ENCODE data around the gene ZNF674. TPM values are rescaled to one million over a fixed set of nuclear protein-coding genes. Genes with fewer than 3 reads are reported as not detected.

ZNF674 gene
- polyA plus RNA-seq, 1 donor from 2014 or later, result 10.8 TPM

- no peak overlapping the region for H3K4me2 ChIP-seq (ENCODE audit: low read length)
- no peaks in the 10 kb centered on the region for H3K9me3 ChIP-seq (ENCODE audit: low read length)
- TF ChIP-seq EZH2 (IDR thresholded peaks at IDR 0.05; ENCODE audit: borderline replicate concordance, insufficient read depth, low read length, poor library complexity, severe bottlenecking) (no peak), RAD21 (conservative IDR thresholded peaks at IDR 0.05) (no peak), EP300 (conservative IDR thresholded peaks at IDR 0.05; ENCODE audit: poor library complexity, severe bottlenecking) (no peak), CTCF (IDR thresholded peaks at IDR 0.05; ENCODE audit: poor library complexity, severe bottlenecking) (no peak)
- H3F3A ChIP-seq (ENCODE audit: insufficient read depth, low read length, poor library complexity, severe bottlenecking), result no peaks in the 10 kb centered on the region
- H3K27me3 ChIP-seq (ENCODE audit: insufficient read depth, low read depth, low read length), result peaks cover 9% of the 10 kb centered on the region
- H3K79me2 ChIP-seq (replicated peaks; ENCODE audit: insufficient read depth, low read length), result no peaks in the 10 kb centered on the region
- no peak overlapping the region for H3K4me3 ChIP-seq (ENCODE audit: low read length)
- no peaks in the 10 kb centered on the region for H3K36me3 ChIP-seq (ENCODE audit: insufficient read depth, low read length)
- H3K9ac ChIP-seq (ENCODE audit: low read length), result no peak overlapping the region
- H2AFZ ChIP-seq (ENCODE audit: low read depth, low read length), result no peak overlapping the region
- no peak overlapping the region for H3K27ac ChIP-seq (ENCODE audit: low read length)
- no peaks in the 10 kb centered on the region for H3K9me2 ChIP-seq (ENCODE audit: insufficient read depth, low read length)
- no peaks in the 10 kb centered on the region for H4K20me1 ChIP-seq (ENCODE audit: insufficient read depth)
These were observed 35.4 kb upstream of the ZNF674 start for GRCh38 chrX:46580613-46581012.

- no peaks in the 10 kb centered on the region for H4K20me1 ChIP-seq (ENCODE audit: insufficient read depth)
- H3K9me3 ChIP-seq (ENCODE audit: low read length), result no peaks in the 10 kb centered on the region
- no peak overlapping the region for H3K4me3 ChIP-seq (ENCODE audit: low read length)
- no peak overlapping the region for H3K9ac ChIP-seq (ENCODE audit: low read length)
- no peaks in the 10 kb centered on the region for H3K36me3 ChIP-seq (ENCODE audit: insufficient read depth, low read length)
- H3K27me3 ChIP-seq (ENCODE audit: insufficient read depth, low read depth, low read length), result peaks cover 9% of the 10 kb centered on the region
- TF ChIP-seq EP300 (conservative IDR thresholded peaks at IDR 0.05; ENCODE audit: poor library complexity, severe bottlenecking) (no peak), MXI1 (conservative IDR thresholded peaks at IDR 0.05; ENCODE audit: poor library complexity, severe bottlenecking) (no peak), CTCF (IDR thresholded peaks at IDR 0.05; ENCODE audit: poor library complexity, severe bottlenecking) (no peak), TAF1 (IDR thresholded peaks at IDR 0.05; ENCODE audit: low read depth) (no peak), RAD21 (conservative IDR thresholded peaks at IDR 0.05) (no peak), REST (IDR thresholded peaks at IDR 0.05; ENCODE audit: borderline replicate concordance) (no peak), POLR2AphosphoS5 (IDR thresholded peaks at IDR 0.05) (no peak), EZH2 (IDR thresholded peaks at IDR 0.05; ENCODE audit: borderline replicate concordance, insufficient read depth, low read length, poor library complexity, severe bottlenecking) (no peak), SMC3 (conservative IDR thresholded peaks at IDR 0.05; ENCODE audit: poor library complexity) (no peak)
- no peak overlapping the region for H2AFZ ChIP-seq (ENCODE audit: low read depth, low read length)
- H3K4me2 ChIP-seq (ENCODE audit: low read length), result no peak overlapping the region
- no peak overlapping the region for H3K27ac ChIP-seq (ENCODE audit: low read length)
- H3K79me2 ChIP-seq (replicated peaks; ENCODE audit: insufficient read depth, low read length), result no peaks in the 10 kb centered on the region
- H3F3A ChIP-seq (ENCODE audit: insufficient read depth, low read length, poor library complexity, severe bottlenecking), result no peaks in the 10 kb centered on the region
- H3K9me2 ChIP-seq (ENCODE audit: insufficient read depth, low read length), result no peaks in the 10 kb centered on the region
These were observed 34.0 kb upstream of the ZNF674 start for GRCh38 chrX:46579250-46579649.

Measured in neural cell (in vitro differentiated cells).